ENCODE measurements around the gene ELP2.

The ELP2 gene

GRCh38 chr18:36191286-36191685 is 61.6 kb downstream of the ELP2 start:
- DNase-seq (no peak), ATAC-seq (replicated peaks) (no peak)
- H3K9me3 Mint-ChIP-seq, result no peaks in the 10 kb centered on the region
- H3K4me1 Mint-ChIP-seq (ENCODE audit: low read depth in 2 of 2), result peaks cover 7 to 11% of the 10 kb centered on the region in 2 donors
- H3K4me3 Mint-ChIP-seq, result no peak overlapping the region
- peaks cover 4% of the 10 kb centered on the region for H3K36me3 Mint-ChIP-seq (ENCODE audit: insufficient read depth)
- peaks cover 26 to 28% of the 10 kb centered on the region in 2 donors for H3K27me3 Mint-ChIP-seq
- no peak overlapping the region for H3K27ac Mint-ChIP-seq

DNA sequence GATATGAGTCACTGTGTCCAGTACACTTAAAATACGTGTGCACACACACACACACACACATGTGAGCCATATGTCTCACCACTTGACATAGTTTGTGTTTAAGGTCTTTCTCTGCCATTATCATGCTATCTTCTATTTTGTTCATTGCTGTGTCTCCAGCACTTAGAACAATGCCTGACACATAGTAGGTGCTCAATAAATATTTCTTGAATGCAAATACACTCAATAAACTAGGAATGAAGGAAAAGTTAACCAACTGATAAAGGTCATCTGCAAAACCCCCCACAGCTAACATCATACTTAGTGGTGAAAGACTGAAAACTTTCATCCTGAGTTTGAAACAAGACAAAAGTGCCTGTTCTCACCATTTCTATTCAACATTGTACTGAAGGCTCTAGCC is 62.0 kb downstream of the ELP2 start:
- H3K4me1 Mint-ChIP-seq (ENCODE audit: low read depth in 2 of 2), result peaks cover 7 to 11% of the 10 kb centered on the region in 2 donors
- H3K4me3 Mint-ChIP-seq, result no peak overlapping the region
- H3K27ac Mint-ChIP-seq, result no peak overlapping the region
- H3K9me3 Mint-ChIP-seq, result no peaks in the 10 kb centered on the region
- peaks cover under 1% of the 10 kb centered on the region for H3K36me3 Mint-ChIP-seq (ENCODE audit: insufficient read depth)
- no peak for ATAC-seq (replicated peaks)
- H3K27me3 Mint-ChIP-seq, result peaks cover 26 to 28% of the 10 kb centered on the region in 2 donors
- DNase-seq, result no peak

- Mint-ChIP-seq H3K27ac (peak overlapping the region in 1 of 2 donors; percentile 28), H3K9me3 (no peaks in the 10 kb centered on the region), H3K4me3 (no peak overlapping the region), H3K4me1 (ENCODE audit: low read depth in 2 of 2) (no peaks in the 10 kb centered on the region), H3K36me3 (ENCODE audit: insufficient read depth) (peaks cover 3% of the 10 kb centered on the region), H3K27me3 (peaks cover 8 to 11% of the 10 kb centered on the region in 2 donors)
- DNase-seq (no peak), ATAC-seq (replicated peaks) (no peak)
Measured at GRCh38 chr18:36194600-36195315, 65.1 kb downstream of the ELP2 start.

DNA sequence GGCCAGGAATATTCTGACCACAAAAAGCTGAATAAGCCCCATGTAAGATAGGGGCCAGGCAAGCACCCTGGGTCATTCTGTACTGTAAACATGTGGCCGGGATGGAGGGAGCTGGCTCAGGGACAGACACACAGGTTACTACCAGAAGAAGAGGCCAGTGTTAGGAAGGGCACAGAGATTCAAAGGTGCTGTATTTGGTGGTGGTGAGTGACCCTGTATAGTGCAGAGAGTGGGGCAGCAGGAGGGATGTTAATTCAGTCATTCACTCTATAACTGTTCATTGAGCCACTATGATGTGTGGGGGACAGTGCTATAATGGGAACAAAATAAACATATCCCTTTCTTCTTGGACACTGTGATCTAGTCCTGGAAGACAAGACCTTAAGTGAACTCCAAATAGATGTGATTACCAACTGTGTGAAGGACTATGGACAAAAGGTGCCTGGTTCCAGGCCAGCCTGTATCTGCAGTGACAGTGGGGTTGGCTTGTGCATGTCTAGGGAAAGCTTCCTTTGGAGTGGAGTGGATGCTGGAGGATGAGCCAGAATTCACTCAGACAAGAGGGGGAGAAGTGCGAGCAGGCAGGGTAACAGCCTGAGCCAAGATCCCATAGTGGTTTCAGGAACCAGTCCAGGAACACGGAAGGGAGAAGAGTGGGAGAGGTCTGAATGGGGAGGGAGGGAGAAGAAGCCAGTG is 65.9 kb downstream of the ELP2 start:
- Mint-ChIP-seq H3K9me3 (no peaks in the 10 kb centered on the region), H3K4me3 (no peak overlapping the region), H3K36me3 (ENCODE audit: insufficient read depth) (peaks cover 3% of the 10 kb centered on the region), H3K27ac (peak overlapping the region in 1 of 2 donors; percentile 28), H3K4me1 (ENCODE audit: low read depth in 2 of 2) (no peaks in the 10 kb centered on the region), H3K27me3 (peaks cover 12 to 16% of the 10 kb centered on the region in 2 donors)
- DNase-seq (no peak), ATAC-seq (replicated peaks) (no peak)

- peaks cover 3% of the 10 kb centered on the region for H3K36me3 Mint-ChIP-seq (ENCODE audit: insufficient read depth)
- H3K27ac Mint-ChIP-seq, result peak overlapping the region in 1 of 2 donors; percentile 28
- H3K4me3 Mint-ChIP-seq, result no peak overlapping the region
- no peaks in the 10 kb centered on the region for H3K4me1 Mint-ChIP-seq (ENCODE audit: low read depth in 2 of 2)
- no peak for ATAC-seq (replicated peaks)
- DNase-seq, result no peak
- H3K27me3 Mint-ChIP-seq, result peaks cover 6 to 14% of the 10 kb centered on the region in 2 donors
- H3K9me3 Mint-ChIP-seq, result no peaks in the 10 kb centered on the region
Measured at GRCh38 chr18:36196238-36196995, 66.7 kb downstream of the ELP2 start.

GRCh38 chr18:36197511-36198166 is 67.9 kb downstream of the ELP2 start:
- no peak for DNase-seq
- Mint-ChIP-seq H3K9me3 (no peaks in the 10 kb centered on the region), H3K36me3 (ENCODE audit: insufficient read depth) (peaks cover 3% of the 10 kb centered on the region), H3K4me3 (no peak overlapping the region), H3K4me1 (ENCODE audit: low read depth in 2 of 2) (no peaks in the 10 kb centered on the region), H3K27me3 (peaks cover 6 to 10% of the 10 kb centered on the region in 2 donors), H3K27ac (peak overlapping the region in 1 of 2 donors; percentile 54)
- ATAC-seq (replicated peaks), result no peak

GRCh38 chr18:36199691-36200295 is 70.1 kb downstream of the ELP2 start:
- peaks cover 3% of the 10 kb centered on the region for H3K36me3 Mint-ChIP-seq (ENCODE audit: insufficient read depth)

DNA sequence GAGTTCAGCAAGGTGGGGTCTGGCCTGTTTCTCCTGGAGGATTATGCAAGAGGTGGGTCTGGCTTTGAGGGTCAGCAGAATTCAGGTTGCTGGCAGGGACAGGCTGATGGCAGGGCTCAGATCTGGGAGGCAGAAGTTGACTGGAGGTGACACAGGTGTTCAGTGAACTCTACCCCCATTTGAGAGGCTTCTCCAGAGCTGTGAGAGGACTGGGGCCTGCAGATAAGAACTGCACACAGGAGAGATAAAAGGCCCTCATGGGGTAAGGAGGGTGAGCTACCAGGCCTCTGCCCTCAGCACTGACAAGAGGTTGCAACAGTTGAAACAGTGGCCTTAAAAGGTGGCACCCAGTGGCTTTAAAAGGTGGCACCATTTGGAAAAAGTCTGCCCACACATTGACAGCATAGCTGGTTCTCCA is 70.7 kb downstream of the ELP2 start:
- Mint-ChIP-seq H3K4me1 (ENCODE audit: low read depth in 2 of 2) (no peaks in the 10 kb centered on the region), H3K9me3 (no peaks in the 10 kb centered on the region), H3K4me3 (no peak overlapping the region), H3K36me3 (ENCODE audit: insufficient read depth) (peaks cover 3% of the 10 kb centered on the region), H3K27me3 (peaks cover 6 to 10% of the 10 kb centered on the region in 2 donors), H3K27ac (no peak overlapping the region)
- DNase-seq (no peak), ATAC-seq (replicated peaks) (no peak)

More at GRCh38 chr18:36199691-36200295, 70.1 kb downstream of the ELP2 start:
- no peaks in the 10 kb centered on the region for H3K4me1 Mint-ChIP-seq (ENCODE audit: low read depth in 2 of 2)
- no peak overlapping the region for H3K27ac Mint-ChIP-seq
- H3K27me3 Mint-ChIP-seq, result peaks cover 6 to 10% of the 10 kb centered on the region in 2 donors
- H3K9me3 Mint-ChIP-seq, result no peaks in the 10 kb centered on the region
- ATAC-seq (replicated peaks) (no peak), DNase-seq (no peak)
- H3K4me3 Mint-ChIP-seq, result no peak overlapping the region

GRCh38 chr18:36201765-36202164 is 72.1 kb downstream of the ELP2 start:
- no peak for ATAC-seq (replicated peaks)
- no peak for DNase-seq
- no peak overlapping the region for H3K4me3 Mint-ChIP-seq
- peaks cover 2% of the 10 kb centered on the region for H3K36me3 Mint-ChIP-seq (ENCODE audit: insufficient read depth)
- H3K4me1 Mint-ChIP-seq (ENCODE audit: low read depth in 2 of 2), result no peaks in the 10 kb centered on the region
- no peaks in the 10 kb centered on the region for H3K9me3 Mint-ChIP-seq
- peaks cover 6 to 10% of the 10 kb centered on the region in 2 donors for H3K27me3 Mint-ChIP-seq
- no peak overlapping the region for H3K27ac Mint-ChIP-seq

DNA sequence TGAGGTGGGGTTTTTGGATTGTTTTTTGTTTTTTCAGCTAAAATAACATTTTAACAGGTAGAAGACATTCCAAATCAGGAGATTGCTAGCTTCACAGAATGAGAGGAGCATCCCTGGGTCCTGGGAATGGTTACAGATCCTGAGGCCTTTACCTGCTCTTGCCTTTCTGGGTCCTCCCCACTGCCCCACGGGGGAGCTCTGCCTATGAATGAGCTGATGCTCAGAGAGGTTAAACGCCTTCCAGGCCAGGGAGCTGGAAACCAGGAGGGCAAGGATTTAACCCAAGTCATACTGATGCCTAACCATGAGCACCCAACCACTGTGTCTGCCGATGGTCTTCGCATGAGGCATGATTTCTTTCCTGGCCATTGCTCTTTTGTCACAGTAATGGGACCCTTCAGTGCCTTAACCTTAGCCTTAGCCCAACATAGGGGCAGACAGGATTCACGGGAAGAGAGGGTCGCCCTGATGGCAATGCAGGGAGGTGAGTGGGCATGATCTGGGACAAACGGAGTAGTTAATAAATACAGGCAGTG is 73.7 kb downstream of the ELP2 start:
- no peak overlapping the region for H3K4me3 Mint-ChIP-seq
- no peaks in the 10 kb centered on the region for H3K4me1 Mint-ChIP-seq (ENCODE audit: low read depth in 2 of 2)
- no peaks in the 10 kb centered on the region for H3K9me3 Mint-ChIP-seq
- DNase-seq (no peak), ATAC-seq (replicated peaks) (no peak)
- no peak overlapping the region for H3K27ac Mint-ChIP-seq
- peaks cover 6 to 10% of the 10 kb centered on the region in 2 donors for H3K27me3 Mint-ChIP-seq
- H3K36me3 Mint-ChIP-seq (ENCODE audit: insufficient read depth), result no peaks in the 10 kb centered on the region

- H3K27ac Mint-ChIP-seq, result no peak overlapping the region
- peaks cover 2 to 4% of the 10 kb centered on the region in 2 donors for H3K27me3 Mint-ChIP-seq
- ATAC-seq (replicated peaks) (no peak), DNase-seq (no peak)
- H3K36me3 Mint-ChIP-seq (ENCODE audit: insufficient read depth), result no peaks in the 10 kb centered on the region
- H3K9me3 Mint-ChIP-seq, result no peaks in the 10 kb centered on the region
- no peak overlapping the region for H3K4me3 Mint-ChIP-seq
- no peaks in the 10 kb centered on the region for H3K4me1 Mint-ChIP-seq (ENCODE audit: low read depth in 2 of 2)
Measured at GRCh38 chr18:36205166-36205565, 75.5 kb downstream of the ELP2 start.

DNA sequence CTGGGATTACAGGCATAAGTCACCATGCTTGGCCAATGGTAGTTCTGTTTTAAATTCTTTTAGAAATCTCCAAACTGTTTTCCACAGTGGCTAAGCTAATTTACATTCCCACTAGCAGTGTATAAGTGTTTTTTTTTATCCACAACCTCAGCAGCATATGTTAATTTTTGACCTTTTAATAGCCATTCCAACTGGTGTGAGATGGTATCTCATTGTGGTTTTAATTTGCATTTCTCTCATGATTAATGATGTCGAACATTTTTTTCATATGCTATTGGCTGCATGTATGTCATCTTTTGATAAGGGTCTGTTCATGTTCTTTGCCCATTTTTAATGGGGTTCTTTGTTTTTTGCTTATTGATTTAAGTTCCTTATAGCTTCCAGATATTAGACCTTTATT is 77.6 kb downstream of the ELP2 start:
- Mint-ChIP-seq H3K4me1 (ENCODE audit: low read depth in 2 of 2) (no peaks in the 10 kb centered on the region), H3K27me3 (peaks cover 5 to 10% of the 10 kb centered on the region in 2 donors), H3K36me3 (ENCODE audit: insufficient read depth) (no peaks in the 10 kb centered on the region), H3K9me3 (no peaks in the 10 kb centered on the region), H3K27ac (no peak overlapping the region), H3K4me3 (no peak overlapping the region)
- no peak for DNase-seq
- no peak for ATAC-seq (replicated peaks)

Data from effector memory CD8-positive, alpha-beta T cell (primary cell).